LNCAP (cell line): ENCODE results near the gene SPOCK2.

Experiments used
- CTCF ChIP-seq: fragments of 450-650 bp; IDR thresholded peaks from 2 replicates; pipeline ENCODE4 v1.5.1; 2017; ENCODE audit warnings: mild to moderate bottlenecking

SPOCK2 gene

GRCh38 chr10:72009051-72009424 is 79.3 kb downstream of the SPOCK2 start:
- no peak for TF ChIP-seq CTCF
